Testis (tissue), 2 donors: ENCODE measurements around the gene GLOD4.

ENCODE experiments used
- POLR2A ChIP-seq: fragments of 450-650 bp; IDR thresholded peaks from one replicate; pipeline ENCODE4 v1.6.1; 2017; ENCODE audit warnings: antibody characterized with exemption, mild to moderate bottlenecking, moderate library complexity
- TF ChIP-seq, protein P1 (sequence below), 3 experiments: fragments of 450-650 bp in 2 of 3; fragments of 200-600 bp in 1 of 3; sonication (generic) in 1 of 3; IDR thresholded peaks; one replicate each; pipeline ENCODE4 v1.5.1; 2016 to 2019; ENCODE audit warnings: antibody characterized with exemption in 3 of 3, mild to moderate bottlenecking in 2 of 3, moderate library complexity in 1 of 3

DNA sequence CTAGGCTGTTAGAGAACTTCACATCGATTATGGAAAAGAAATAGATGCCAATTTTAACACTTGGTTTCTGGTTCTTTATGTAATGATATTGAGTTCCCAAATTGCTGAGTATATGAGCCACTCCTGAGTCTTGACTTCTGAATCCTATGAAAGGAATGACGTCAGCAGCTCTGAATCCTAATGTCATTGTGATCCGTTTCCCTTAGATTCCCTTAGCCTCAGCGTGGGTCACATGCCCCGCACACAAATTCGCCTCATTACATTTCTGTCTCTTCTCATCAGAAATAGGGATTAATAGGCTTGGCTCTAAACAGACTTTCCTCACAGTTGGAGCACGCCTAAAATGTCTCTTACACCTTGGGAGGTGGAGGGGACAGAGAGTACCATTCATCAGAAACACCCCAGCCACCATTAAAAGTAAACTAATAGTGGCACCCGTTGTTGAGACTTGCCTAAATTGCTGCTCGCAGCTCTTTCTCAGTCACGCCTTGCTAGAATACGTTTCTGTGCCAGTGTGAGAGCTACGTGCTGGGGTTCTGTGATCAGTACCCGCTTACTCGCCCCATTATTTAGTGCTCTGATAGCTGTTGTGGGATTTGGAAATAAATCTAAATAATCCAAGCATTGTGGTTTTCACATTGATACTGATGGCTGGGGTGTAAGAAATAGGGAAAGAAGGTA lies 7.2 kb upstream of the GLOD4 start:
- TF ChIP-seq, protein P1, sequence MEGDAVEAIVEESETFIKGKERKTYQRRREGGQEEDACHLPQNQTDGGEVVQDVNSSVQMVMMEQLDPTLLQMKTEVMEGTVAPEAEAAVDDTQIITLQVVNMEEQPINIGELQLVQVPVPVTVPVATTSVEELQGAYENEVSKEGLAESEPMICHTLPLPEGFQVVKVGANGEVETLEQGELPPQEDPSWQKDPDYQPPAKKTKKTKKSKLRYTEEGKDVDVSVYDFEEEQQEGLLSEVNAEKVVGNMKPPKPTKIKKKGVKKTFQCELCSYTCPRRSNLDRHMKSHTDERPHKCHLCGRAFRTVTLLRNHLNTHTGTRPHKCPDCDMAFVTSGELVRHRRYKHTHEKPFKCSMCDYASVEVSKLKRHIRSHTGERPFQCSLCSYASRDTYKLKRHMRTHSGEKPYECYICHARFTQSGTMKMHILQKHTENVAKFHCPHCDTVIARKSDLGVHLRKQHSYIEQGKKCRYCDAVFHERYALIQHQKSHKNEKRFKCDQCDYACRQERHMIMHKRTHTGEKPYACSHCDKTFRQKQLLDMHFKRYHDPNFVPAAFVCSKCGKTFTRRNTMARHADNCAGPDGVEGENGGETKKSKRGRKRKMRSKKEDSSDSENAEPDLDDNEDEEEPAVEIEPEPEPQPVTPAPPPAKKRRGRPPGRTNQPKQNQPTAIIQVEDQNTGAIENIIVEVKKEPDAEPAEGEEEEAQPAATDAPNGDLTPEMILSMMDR (IDR thresholded peaks at IDR 0.05) = no peak
- no peak for TF ChIP-seq POLR2A
